Naive thymus-derived CD4-positive, alpha-beta T cell (primary cell): ENCODE data around the gene ARHGAP11A. TPM values are rescaled to one million over a fixed set of nuclear protein-coding genes. Genes with fewer than 3 reads are reported as not detected.
A peak's percentile ranks its signal among the peaks of the same experiment; 100 is the strongest.

Source experiments
- ATAC-seq: fragments of 150-1000 bp; cut with Tn5 transposase; 2 replicates; pipeline ENCODE4 v1.10.0; 2021; ENCODE audit warnings: mild to moderate bottlenecking, moderate library complexity
- CTCF ChIA-PET: fragments of 350-600 bp; sonication (Branson Sonifier 250); formaldehyde crosslinking; loops from one replicate; lab custom pipeline; 2021; ENCODE audit warnings: antibody characterized with exemption; lab: Charles Lee
- POLR2A ChIA-PET: fragments of 350-600 bp; sonication (Branson Sonifier 250); formaldehyde crosslinking; loops from one replicate; lab custom pipeline; 2021; ENCODE audit warnings: antibody characterized with exemption, inconsistent platforms; lab: Charles Lee
- DNase-seq, 9 donors: peaks; one replicate each; pipeline versions ENCODE4 v3.0.0 to v3.0.0-alpha.2; 2020 to 2022; ENCODE audit warnings: mixed read lengths in 1 of 9
- H3K27ac ChIP-seq: one replicate; pipeline ENCODE4 v1.7.0; 2013; ENCODE audit warnings: mild to moderate bottlenecking, low read depth, low read length, moderate library complexity
- H3K27me3 ChIP-seq, 2 donors: one replicate each; pipeline ENCODE4 v1.7.0; 2013; ENCODE audit warnings: low read length in 2 of 2, mild to moderate bottlenecking in 2 of 2, moderate library complexity in 2 of 2; ENCODE audit not compliant: control insufficient read depth in 2 of 2, insufficient read depth in 2 of 2
- H3K36me3 ChIP-seq, 3 experiments: 1 replicate in 2 of 3; 2 replicates in 1 of 3; pipeline ENCODE4 v1.7.0; 2013; ENCODE audit warnings: low read length in 3 of 3, mild to moderate bottlenecking in 3 of 3, moderate library complexity in 1 of 3; ENCODE audit not compliant: insufficient read depth in 3 of 3, control insufficient read depth in 2 of 3
- H3K4me1 ChIP-seq, 2 donors: one replicate each; pipeline ENCODE4 v1.7.0; 2013; ENCODE audit warnings: low read length in 2 of 2, mild to moderate bottlenecking in 2 of 2, moderate library complexity in 1 of 2; ENCODE audit not compliant: control insufficient read depth in 2 of 2, insufficient read depth in 2 of 2
- H3K4me3 ChIP-seq: 2 replicates; pipeline ENCODE4 v1.7.0; 2013; ENCODE audit warnings: mild to moderate bottlenecking, low read length
- H3K9me3 ChIP-seq, 3 experiments: 1 replicate in 2 of 3; 2 replicates in 1 of 3; pipeline ENCODE4 v1.7.0; 2013; ENCODE audit warnings: low read length in 3 of 3; ENCODE audit not compliant: control insufficient read depth in 2 of 3
- H3K27ac Mint-ChIP-seq, 9 donors: one replicate each; pipeline ENCODE4 v1.8.0; 2020 to 2022; ENCODE audit warnings: mixed read lengths in 9 of 9, mild to moderate bottlenecking in 8 of 9, moderate library complexity in 5 of 9, inconsistent platforms in 2 of 9
- H3K27me3 Mint-ChIP-seq, 5 donors: one replicate each; pipeline ENCODE4 v1.8.0; 2021 to 2022; ENCODE audit warnings: mixed read lengths in 5 of 5, mild to moderate bottlenecking in 1 of 5
- H3K36me3 Mint-ChIP-seq, 5 donors: one replicate each; pipeline ENCODE4 v1.8.0; 2020 to 2022; ENCODE audit warnings: mixed read lengths in 5 of 5, mild to moderate bottlenecking in 3 of 5, inconsistent platforms in 1 of 5
- H3K4me1 Mint-ChIP-seq, 7 donors: one replicate each; pipeline ENCODE4 v1.8.0; 2020 to 2022; ENCODE audit warnings: mixed read lengths in 7 of 7, mild to moderate bottlenecking in 3 of 7, inconsistent platforms in 1 of 7
- H3K4me3 Mint-ChIP-seq, 10 donors: one replicate each; pipeline ENCODE4 v1.8.0; 2020 to 2022; ENCODE audit warnings: mild to moderate bottlenecking in 10 of 10, mixed read lengths in 10 of 10, moderate library complexity in 6 of 10, inconsistent platforms in 2 of 10
- H3K9me3 Mint-ChIP-seq, 11 donors: one replicate each; pipeline ENCODE4 v1.8.0; 2020 to 2022; ENCODE audit warnings: mixed read lengths in 11 of 11, mild to moderate bottlenecking in 4 of 11, inconsistent platforms in 1 of 11, moderate library complexity in 1 of 11
- intact Hi-C, 2 donors: fragments of 100-400 bp; cut with micrococcal nuclease; formaldehyde crosslinking; loops; one replicate each; pipeline ENCODE4 v1.15.1; 2023
- polyA plus RNA-seq, 2 donors: library from polyadenylated mRNA; unstranded; fragments of 300-500 nt; fragmentation: Illumina TruSeq; gene quantifications; one replicate each; pipeline ENCODE4 v1.2.3, GENCODE V29; 2021
- total RNA-seq, 6 experiments: library from RNA in 5 of 6; stranded (reverse) in 5 of 6; gene quantifications; 1 replicate in 5 of 6; 2 replicates in 1 of 6; pipeline ENCODE4 v1.2.3 and lab custom pipeline; 2021 to 2026

Gene ARHGAP11A
- total and polyA plus RNA-seq, 7 experiments from 2014 or later: 2.1 to 101 (median 5.6) TPM

DNA sequence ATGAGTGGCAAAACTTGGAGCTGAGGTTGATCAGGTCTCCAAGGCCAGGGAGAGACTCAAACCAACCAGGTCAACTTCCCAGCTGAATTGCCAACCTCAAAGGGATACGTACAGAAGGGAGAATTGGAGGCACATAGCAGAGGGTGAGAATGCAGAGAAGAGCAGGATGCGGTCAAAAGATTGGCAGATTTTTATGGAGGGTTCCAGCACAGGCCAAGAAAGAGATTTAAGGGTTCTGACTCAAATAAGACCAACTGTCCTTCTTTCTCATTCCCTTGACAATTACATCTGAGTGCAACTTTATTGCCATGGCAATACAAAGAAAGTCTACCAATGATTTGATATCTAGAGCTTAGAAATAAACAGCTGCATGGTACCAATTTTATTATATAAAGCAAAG, 59.4 kb downstream of the ARHGAP11A start:
- Mint-ChIP-seq H3K4me1 (no peaks in the 10 kb centered on the region), H3K27me3 (peaks cover 0 to 6% (median 0%) of the 10 kb centered on the region in 5 donors), H3K4me3 (no peak overlapping the region), H3K9me3 (no peaks in the 10 kb centered on the region), H3K36me3 (no peaks in the 10 kb centered on the region), H3K27ac (no peak overlapping the region)
- ATAC-seq (no peak), DNase-seq (no peak)
- ChIA-PET CTCF (no interaction called here), POLR2A (no interaction called here)
- Histone ChIP-seq H3K4me1 (no peaks in the 10 kb centered on the region), H3K27ac (no peak overlapping the region), H3K4me3 (no peak overlapping the region), H3K36me3 (no peaks in the 10 kb centered on the region), H3K9me3 (no peaks in the 10 kb centered on the region), H3K27me3 (no peaks in the 10 kb centered on the region)
- intact Hi-C loops: no loop called here

DNA sequence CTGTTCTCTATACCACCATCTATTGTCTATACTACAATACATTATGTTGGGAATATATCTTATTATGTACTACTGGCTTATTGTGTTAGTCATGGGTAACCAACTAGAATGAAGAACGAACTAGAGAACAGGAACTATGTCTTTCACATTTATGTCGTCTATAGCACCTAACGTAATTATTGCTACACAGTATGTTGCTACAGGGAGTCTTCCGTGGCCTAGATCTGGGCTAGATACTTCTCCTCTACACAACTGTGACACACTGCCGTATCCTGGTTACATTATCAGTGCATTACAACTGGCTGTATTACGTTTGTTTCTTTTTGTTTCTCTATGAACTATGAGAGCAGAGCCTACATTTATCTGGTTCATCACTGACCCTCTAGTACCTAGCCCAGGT, 60.2 kb downstream of the ARHGAP11A start:
- no peaks in the 10 kb centered on the region for H3K36me3 ChIP-seq
- no peak for DNase-seq
- POLR2A ChIA-PET: no interaction called here
- Mint-ChIP-seq H3K36me3 (no peaks in the 10 kb centered on the region), H3K27me3 (peaks cover 0 to 6% (median 0%) of the 10 kb centered on the region in 5 donors), H3K9me3 (no peaks in the 10 kb centered on the region), H3K4me3 (no peak overlapping the region), H3K27ac (no peak overlapping the region), H3K4me1 (no peaks in the 10 kb centered on the region)
- intact Hi-C loops: no loop called here
- no peaks in the 10 kb centered on the region for H3K4me1 ChIP-seq
- peak; percentile 87 for ATAC-seq
- no peaks in the 10 kb centered on the region for H3K9me3 ChIP-seq
- no peak overlapping the region for H3K4me3 ChIP-seq
- no peak overlapping the region for H3K27ac ChIP-seq
- no peaks in the 10 kb centered on the region for H3K27me3 ChIP-seq
- CTCF ChIA-PET: no interaction called here

DNA sequence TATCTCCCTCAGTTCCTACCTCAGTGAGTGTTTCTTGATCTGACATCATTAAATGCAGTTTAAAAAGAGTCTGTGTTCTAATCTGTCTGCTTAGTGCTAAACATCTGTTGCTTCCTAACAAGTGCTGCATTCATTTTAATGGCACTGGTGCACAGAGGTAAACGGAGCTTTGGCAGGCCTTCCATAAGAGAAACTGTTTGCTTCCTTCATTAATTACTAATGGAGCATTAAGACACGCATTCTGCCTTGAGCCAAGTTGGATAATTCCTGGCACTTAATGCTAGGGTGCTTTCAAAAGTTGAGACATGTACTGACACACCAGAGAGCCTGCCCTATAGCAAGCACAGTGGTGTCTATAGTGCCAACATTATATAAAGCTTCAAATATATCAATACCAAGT, 60.9 kb downstream of the ARHGAP11A start:
- no peaks in the 10 kb centered on the region for H3K9me3 ChIP-seq
- H3K4me1 ChIP-seq: no peaks in the 10 kb centered on the region
- Mint-ChIP-seq H3K27ac (no peak overlapping the region), H3K4me1 (no peaks in the 10 kb centered on the region), H3K9me3 (no peaks in the 10 kb centered on the region), H3K36me3 (no peaks in the 10 kb centered on the region), H3K27me3 (peaks cover 0 to 6% (median 0%) of the 10 kb centered on the region in 5 donors), H3K4me3 (no peak overlapping the region)
- POLR2A ChIA-PET: no interaction called here
- no peak overlapping the region for H3K27ac ChIP-seq
- intact Hi-C loops: no loop called here
- H3K27me3 ChIP-seq: no peaks in the 10 kb centered on the region
- CTCF ChIA-PET: no interaction called here
- H3K36me3 ChIP-seq: no peaks in the 10 kb centered on the region
- DNase-seq (no peak), ATAC-seq (no peak)
- H3K4me3 ChIP-seq: no peak overlapping the region

DNA sequence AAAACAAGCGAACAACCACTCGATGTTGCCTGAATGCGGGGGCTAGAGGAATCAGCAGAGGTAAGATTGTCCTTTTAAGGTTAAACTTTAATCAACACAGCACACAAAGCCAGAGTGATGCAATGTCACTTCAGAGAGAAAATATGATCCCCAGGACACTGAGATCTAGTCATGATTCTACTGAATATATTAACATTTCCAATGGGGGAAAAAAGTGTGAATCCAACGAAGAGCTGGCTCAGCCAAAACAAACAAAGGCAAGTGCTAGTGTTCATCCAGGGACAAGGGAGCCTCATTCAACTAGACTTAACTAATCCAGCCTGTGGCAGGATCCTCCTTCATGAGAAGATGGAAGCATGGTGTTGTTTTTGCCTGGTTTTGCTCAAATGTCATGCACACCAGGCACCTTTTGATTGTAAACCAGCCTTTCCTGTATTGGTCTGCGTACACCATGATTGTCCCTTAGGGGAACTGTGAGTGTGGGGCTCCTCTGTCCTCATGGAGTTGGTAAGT, 62.0 kb downstream of the ARHGAP11A start:
- Histone ChIP-seq H3K4me3 (no peak overlapping the region), H3K27ac (no peak overlapping the region), H3K27me3 (no peaks in the 10 kb centered on the region), H3K36me3 (no peaks in the 10 kb centered on the region), H3K4me1 (no peaks in the 10 kb centered on the region), H3K9me3 (no peaks in the 10 kb centered on the region)
- Mint-ChIP-seq H3K9me3 (no peaks in the 10 kb centered on the region), H3K27me3 (peaks cover 0 to 6% (median 0%) of the 10 kb centered on the region in 5 donors), H3K4me3 (no peak overlapping the region), H3K4me1 (no peaks in the 10 kb centered on the region), H3K36me3 (no peaks in the 10 kb centered on the region), H3K27ac (no peak overlapping the region)
- DNase-seq (no peak), ATAC-seq (no peak)
- intact Hi-C loops: no loop called here
- ChIA-PET CTCF (no interaction called here), POLR2A (no interaction called here)

DNA sequence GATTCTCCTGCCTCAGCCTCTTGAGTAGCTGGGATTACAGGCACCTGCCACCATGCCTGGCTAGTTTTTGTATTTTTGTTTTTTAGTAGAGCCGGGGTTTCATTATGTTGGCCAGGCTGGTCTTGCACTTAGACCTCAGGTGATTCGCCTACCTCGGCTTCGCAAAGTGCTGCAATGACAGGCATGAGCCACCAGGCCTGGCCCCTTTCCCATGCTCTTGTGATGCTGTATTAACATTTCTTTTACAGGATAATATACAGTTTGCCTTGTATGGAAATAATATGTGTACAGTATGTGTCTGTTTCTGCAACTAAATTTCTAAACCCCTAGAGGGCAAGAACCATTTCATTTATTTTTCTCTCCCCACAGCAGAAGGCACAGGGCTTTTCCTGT, 64.0 kb downstream of the ARHGAP11A start:
- intact Hi-C loops: no loop called here
- DNase-seq (no peak), ATAC-seq (no peak)
- H3K36me3 ChIP-seq: no peaks in the 10 kb centered on the region
- Mint-ChIP-seq H3K36me3 (peaks cover 0 to 3% (median 0%) of the 10 kb centered on the region in 5 donors), H3K27me3 (peaks cover 0 to 6% (median 0%) of the 10 kb centered on the region in 5 donors), H3K4me3 (no peak overlapping the region), H3K27ac (no peak overlapping the region), H3K9me3 (no peaks in the 10 kb centered on the region), H3K4me1 (peaks cover 0 to 6% (median 0%) of the 10 kb centered on the region in 7 donors)
- no peaks in the 10 kb centered on the region for H3K9me3 ChIP-seq
- H3K27ac ChIP-seq: no peak overlapping the region
- H3K27me3 ChIP-seq: no peaks in the 10 kb centered on the region
- ChIA-PET CTCF (no interaction called here), POLR2A (no interaction called here)
- no peaks in the 10 kb centered on the region for H3K4me1 ChIP-seq
- no peak overlapping the region for H3K4me3 ChIP-seq

DNA sequence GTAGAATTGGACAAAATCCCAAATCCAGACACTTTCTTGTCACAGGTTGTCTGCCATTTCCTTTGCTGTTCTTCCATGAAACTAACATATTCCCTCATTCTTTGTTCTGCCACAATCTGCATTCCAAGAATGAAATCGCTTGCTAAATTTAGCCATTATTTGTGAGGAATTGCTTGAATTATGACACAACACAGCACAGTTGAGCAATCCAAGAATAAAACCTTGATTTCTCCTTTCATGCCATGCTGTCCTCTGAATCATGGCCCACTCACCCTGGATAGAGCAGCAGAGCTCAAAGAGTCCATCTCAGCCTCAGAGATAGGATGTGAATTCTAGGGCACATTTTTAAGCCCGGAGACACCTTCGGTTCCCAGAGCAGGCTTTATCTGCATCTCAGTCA, 67.3 kb downstream of the ARHGAP11A start:
- intact Hi-C loops: no loop called here
- no peak overlapping the region for H3K27ac Mint-ChIP-seq
- Histone ChIP-seq H3K4me3 (no peak overlapping the region), H3K4me1 (no peaks in the 10 kb centered on the region), H3K27ac (no peak overlapping the region), H3K27me3 (no peaks in the 10 kb centered on the region), H3K36me3 (no peaks in the 10 kb centered on the region), H3K9me3 (no peaks in the 10 kb centered on the region)
- DNase-seq (no peak), ATAC-seq (no peak)
- peaks cover 0 to 4% (median 0%) of the 10 kb centered on the region in 5 donors for H3K27me3 Mint-ChIP-seq
- CTCF ChIA-PET: no interaction called here
- H3K4me1 Mint-ChIP-seq: peaks cover 0 to 6% (median 0%) of the 10 kb centered on the region in 7 donors
- H3K9me3 Mint-ChIP-seq: peaks cover 0 to 2% (median 0%) of the 10 kb centered on the region in 11 donors
- H3K36me3 Mint-ChIP-seq: peaks cover 0 to 11% (median 0%) of the 10 kb centered on the region in 5 donors
- POLR2A ChIA-PET: no interaction called here
- no peak overlapping the region for H3K4me3 Mint-ChIP-seq

DNA sequence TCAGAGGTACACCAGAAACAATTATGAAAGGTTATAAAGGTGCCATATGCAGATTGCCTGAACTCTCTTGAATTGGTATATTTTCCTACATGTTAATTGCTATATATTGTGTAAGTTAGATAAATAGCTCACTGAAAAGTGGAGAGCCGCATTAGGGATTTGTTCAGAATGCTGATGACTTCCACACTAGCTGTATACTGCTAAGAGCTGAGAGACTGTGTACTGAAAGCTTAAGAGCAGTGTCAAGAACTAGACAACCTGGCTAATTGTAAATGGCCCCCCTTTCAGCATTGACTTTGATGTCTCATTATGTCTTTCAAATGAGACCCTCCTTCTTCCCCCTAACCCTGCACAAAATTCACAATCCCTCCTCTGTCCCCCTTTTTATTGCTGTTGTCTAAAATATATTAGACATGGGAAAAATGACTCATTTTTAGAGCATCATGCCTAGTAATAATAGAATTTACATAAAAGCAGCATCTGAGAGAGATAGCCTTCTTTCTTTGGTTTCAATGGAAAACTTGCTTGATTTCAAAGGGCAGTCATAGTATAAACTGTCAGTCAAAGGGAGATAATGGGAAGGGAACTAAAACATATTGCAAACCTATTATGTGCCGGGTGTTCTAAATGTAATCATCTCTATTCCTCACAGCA, 67.8 kb downstream of the ARHGAP11A start:
- H3K4me1 Mint-ChIP-seq: peaks cover 0 to 6% (median 0%) of the 10 kb centered on the region in 7 donors
- Histone ChIP-seq H3K4me3 (no peak overlapping the region), H3K36me3 (no peaks in the 10 kb centered on the region), H3K4me1 (no peaks in the 10 kb centered on the region), H3K9me3 (no peaks in the 10 kb centered on the region), H3K27me3 (no peaks in the 10 kb centered on the region), H3K27ac (no peak overlapping the region)
- intact Hi-C loops: no loop called here
- H3K9me3 Mint-ChIP-seq: peaks cover 0 to 2% (median 0%) of the 10 kb centered on the region in 11 donors
- ChIA-PET POLR2A (no interaction called here), CTCF (no interaction called here)
- H3K27me3 Mint-ChIP-seq: peaks cover 0 to 4% (median 0%) of the 10 kb centered on the region in 5 donors
- ATAC-seq (no peak), DNase-seq (no peak)
- no peak overlapping the region for H3K27ac Mint-ChIP-seq
- peaks cover 0 to 11% (median 0%) of the 10 kb centered on the region in 5 donors for H3K36me3 Mint-ChIP-seq
- no peak overlapping the region for H3K4me3 Mint-ChIP-seq
